SK-N-MC (cell line): ENCODE results near the gene CNOT6L.

Source experiments
- EZH2 ChIP-seq: fragments of 200-600 bp; sonication (generic); IDR thresholded peaks from one replicate; pipeline ENCODE4 v1.6.1; 2017; ENCODE audit warnings: antibody characterized with exemption
- POLR2AphosphoS5 ChIP-seq: IDR thresholded peaks from 2 replicates; pipeline ENCODE4 v1.6.1; 2012; ENCODE audit warnings: mild to moderate bottlenecking, low read depth, low read length, borderline replicate concordance

GRCh38 chr4:77676842-77677241 lies 142.3 kb downstream of the CNOT6L start:
- no peak for TF ChIP-seq POLR2AphosphoS5
- no peak for TF ChIP-seq EZH2
